Endothelial cell (in vitro differentiated cells): ENCODE measurements around the gene ZNF575. TPM values are rescaled to one million over a fixed set of nuclear protein-coding genes. Genes with fewer than 3 reads are reported as not detected.

Source experiments
- DNase-seq: peaks from one replicate; pipeline ENCODE4 v3.0.0; 2021; ENCODE audit warnings: low spot score
- H3K27ac Mint-ChIP-seq: one replicate; pipeline ENCODE4 v1.8.0; 2021; ENCODE audit warnings: mixed read lengths, inconsistent platforms; ENCODE audit not compliant: unreplicated experiment
- H3K27me3 Mint-ChIP-seq: one replicate; pipeline ENCODE4 v1.8.0; 2021; ENCODE audit warnings: mild to moderate bottlenecking, moderate library complexity, mixed read lengths, inconsistent platforms; ENCODE audit not compliant: unreplicated experiment
- H3K36me3 Mint-ChIP-seq: one replicate; pipeline ENCODE4 v1.8.0; 2021; ENCODE audit warnings: mild to moderate bottlenecking, low read depth, mixed read lengths, inconsistent platforms; ENCODE audit not compliant: unreplicated experiment
- H3K4me1 Mint-ChIP-seq: one replicate; pipeline ENCODE4 v1.8.0; 2021; ENCODE audit warnings: mild to moderate bottlenecking, mixed read lengths, inconsistent platforms; ENCODE audit not compliant: unreplicated experiment
- H3K4me3 Mint-ChIP-seq: one replicate; pipeline ENCODE4 v1.8.0; 2021; ENCODE audit warnings: mild to moderate bottlenecking, mixed read lengths, inconsistent platforms; ENCODE audit not compliant: unreplicated experiment
- H3K9me3 Mint-ChIP-seq: one replicate; pipeline ENCODE4 v1.8.0; 2021; ENCODE audit warnings: mixed read lengths, inconsistent platforms; ENCODE audit not compliant: unreplicated experiment
- total RNA-seq: library from RNA; stranded (reverse); fragmentation: NEBNext Ultra II Directional; extraction: Animal tissue kit (Norgen Biotek cat#: 25700); gene quantifications from one replicate; pipeline ENCODE4 v1.2.1, GENCODE V29; 2021; ENCODE audit not compliant: unreplicated experiment
- TF ChIP-seq, protein P1 (sequence below): fragments of 200-600 bp; sonication (generic); IDR thresholded peaks from one replicate; pipeline ENCODE4 v1.5.0; 2021; ENCODE audit warnings: antibody characterized with exemption; ENCODE audit not compliant: unreplicated experiment

The ZNF575 gene
- total RNA-seq, 1 donor from 2014 or later, result 2.3 TPM

DNA sequence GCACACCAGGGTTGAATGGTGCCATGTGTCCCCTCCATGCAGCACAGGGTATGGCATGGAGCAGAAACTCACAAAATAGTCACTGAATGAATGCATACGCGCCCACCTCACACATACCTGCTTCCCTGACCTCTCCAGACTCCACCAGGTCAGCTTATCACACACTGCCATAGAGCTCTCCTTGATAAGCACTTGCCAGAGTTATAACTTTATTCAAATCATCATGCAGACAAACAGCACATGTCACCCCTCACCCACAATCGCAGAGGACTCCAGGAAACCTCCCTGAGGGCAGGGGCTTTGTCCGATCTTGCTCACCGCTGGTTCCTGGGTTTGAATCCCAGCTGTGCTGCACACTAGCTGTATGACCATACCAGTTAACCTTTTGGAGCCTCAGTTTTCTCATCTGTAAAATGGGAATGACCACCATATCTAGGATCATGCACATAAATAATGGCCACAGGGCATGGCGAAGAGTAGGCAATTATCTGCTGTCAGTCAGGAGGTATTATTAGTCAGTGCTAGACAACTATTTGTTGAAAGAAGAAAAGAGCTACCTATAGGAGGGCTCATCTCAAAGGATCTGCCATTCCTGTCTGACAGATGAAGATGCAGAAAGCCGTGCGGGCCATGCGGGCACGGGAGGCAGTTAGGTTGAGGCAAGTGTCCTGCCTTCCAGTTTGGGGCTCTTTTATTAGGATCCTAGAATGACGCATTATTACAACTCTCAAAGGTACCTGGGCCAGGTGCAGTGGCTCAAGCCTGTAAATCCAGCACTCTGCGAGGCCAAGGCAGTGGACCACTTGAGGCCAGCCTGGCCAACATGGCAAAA is 28.4 kb downstream of the ZNF575 start:
- Mint-ChIP-seq H3K27me3 (peaks cover 9% of the 10 kb centered on the region), H3K36me3 (peaks cover 26% of the 10 kb centered on the region), H3K4me3 (peak overlapping the region; percentile 29), H3K27ac (peak overlapping the region; percentile 39), H3K9me3 (no peaks in the 10 kb centered on the region), H3K4me1 (no peaks in the 10 kb centered on the region)
- TF ChIP-seq, protein P1, sequence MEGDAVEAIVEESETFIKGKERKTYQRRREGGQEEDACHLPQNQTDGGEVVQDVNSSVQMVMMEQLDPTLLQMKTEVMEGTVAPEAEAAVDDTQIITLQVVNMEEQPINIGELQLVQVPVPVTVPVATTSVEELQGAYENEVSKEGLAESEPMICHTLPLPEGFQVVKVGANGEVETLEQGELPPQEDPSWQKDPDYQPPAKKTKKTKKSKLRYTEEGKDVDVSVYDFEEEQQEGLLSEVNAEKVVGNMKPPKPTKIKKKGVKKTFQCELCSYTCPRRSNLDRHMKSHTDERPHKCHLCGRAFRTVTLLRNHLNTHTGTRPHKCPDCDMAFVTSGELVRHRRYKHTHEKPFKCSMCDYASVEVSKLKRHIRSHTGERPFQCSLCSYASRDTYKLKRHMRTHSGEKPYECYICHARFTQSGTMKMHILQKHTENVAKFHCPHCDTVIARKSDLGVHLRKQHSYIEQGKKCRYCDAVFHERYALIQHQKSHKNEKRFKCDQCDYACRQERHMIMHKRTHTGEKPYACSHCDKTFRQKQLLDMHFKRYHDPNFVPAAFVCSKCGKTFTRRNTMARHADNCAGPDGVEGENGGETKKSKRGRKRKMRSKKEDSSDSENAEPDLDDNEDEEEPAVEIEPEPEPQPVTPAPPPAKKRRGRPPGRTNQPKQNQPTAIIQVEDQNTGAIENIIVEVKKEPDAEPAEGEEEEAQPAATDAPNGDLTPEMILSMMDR, result no peak
- DNase-seq, result no peak

DNA sequence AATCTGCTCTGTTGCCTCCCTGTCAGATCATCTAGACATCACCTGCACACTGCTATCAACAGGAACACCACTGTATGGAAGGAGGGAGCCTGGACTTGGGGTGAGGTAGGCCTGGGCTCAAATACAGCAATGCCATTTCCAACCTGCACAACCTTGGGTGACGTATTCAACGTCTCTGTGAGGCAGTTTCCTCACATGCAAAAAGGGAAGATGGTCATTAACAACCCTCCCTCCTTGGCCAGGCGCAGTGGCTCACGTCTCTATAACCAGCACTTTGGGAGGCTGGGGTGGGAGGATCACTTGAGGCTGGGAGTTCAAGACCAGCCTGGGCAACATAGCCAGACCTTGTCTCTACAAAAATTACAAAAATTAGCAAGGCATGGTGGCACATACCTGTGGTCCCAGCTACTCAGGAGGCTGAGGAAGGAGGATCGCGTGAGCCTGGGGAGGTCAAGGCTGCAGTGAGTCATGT is 29.3 kb downstream of the ZNF575 start:
- DNase-seq, result no peak
- Mint-ChIP-seq H3K9me3 (no peaks in the 10 kb centered on the region), H3K4me3 (no peak overlapping the region), H3K27me3 (peaks cover 9% of the 10 kb centered on the region), H3K27ac (peak overlapping the region; percentile 70), H3K36me3 (peaks cover 26% of the 10 kb centered on the region), H3K4me1 (no peaks in the 10 kb centered on the region)
- TF ChIP-seq, protein P1, result no peak

DNA sequence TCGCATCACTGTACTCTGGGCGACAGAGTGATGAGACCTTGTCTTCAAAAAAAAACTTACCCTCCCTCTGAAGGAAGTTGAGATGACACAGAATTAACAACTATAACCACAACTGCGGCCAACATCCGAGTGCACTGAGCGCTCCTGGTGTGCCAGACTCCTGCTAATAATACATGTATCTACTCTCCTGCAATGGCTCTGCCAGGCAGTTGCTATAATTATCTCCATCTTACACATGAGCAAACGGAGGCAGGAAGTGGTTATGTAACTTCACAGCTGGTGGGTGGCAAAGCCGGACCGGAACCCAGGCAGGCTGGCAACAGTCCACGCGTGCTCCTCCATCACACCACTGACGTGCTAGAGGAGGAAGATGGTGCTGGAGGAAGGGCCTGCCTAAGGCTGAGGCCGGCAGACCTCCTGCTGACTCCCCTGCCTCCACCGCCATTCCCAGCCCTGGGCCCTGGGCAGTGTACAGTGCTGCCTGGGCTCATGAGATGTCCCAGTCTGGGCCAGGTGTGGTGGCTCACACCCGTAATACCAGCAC is 29.8 kb downstream of the ZNF575 start:
- DNase-seq, result no peak
- H3K9me3 Mint-ChIP-seq, result no peaks in the 10 kb centered on the region
- H3K36me3 Mint-ChIP-seq, result peaks cover 26% of the 10 kb centered on the region
- peaks cover 9% of the 10 kb centered on the region for H3K27me3 Mint-ChIP-seq
- no peak overlapping the region for H3K27ac Mint-ChIP-seq
- no peaks in the 10 kb centered on the region for H3K4me1 Mint-ChIP-seq
- TF ChIP-seq, protein P1, result no peak
- H3K4me3 Mint-ChIP-seq, result no peak overlapping the region

DNA sequence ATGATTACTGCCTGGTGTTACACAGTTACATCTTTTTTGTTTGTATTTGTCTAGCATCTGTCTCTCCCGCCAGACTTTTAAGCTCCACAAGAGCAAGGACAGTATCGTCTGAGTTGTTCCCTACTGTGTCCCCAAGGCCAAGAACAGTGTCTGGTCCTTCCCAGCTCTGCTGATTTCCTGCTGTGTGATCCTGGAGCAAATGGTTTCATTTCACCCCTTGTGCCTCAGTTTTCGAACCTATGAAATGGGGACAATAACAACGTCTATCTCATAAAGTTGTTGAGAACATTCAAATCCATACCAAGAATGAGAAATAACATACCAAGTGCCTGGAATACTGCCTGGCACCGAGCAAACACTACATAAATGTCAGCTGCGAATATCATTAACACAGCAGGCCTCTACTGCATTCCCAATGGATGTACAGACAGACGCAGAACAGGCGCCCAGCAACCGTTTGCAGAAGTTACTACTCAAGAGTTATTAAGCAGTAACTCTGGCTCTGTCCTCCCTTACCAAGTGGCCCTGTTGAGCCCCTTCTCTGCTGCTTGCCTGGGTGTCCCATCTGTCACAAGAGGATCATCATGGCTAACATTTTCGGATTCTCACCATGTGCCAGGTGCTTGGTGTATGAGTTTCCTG is 30.9 kb downstream of the ZNF575 start:
- Mint-ChIP-seq H3K4me3 (peak overlapping the region; percentile 2), H3K27ac (no peak overlapping the region), H3K27me3 (peaks cover 9% of the 10 kb centered on the region), H3K36me3 (peaks cover 26% of the 10 kb centered on the region), H3K9me3 (no peaks in the 10 kb centered on the region), H3K4me1 (no peaks in the 10 kb centered on the region)
- TF ChIP-seq, protein P1, result no peak
- DNase-seq, result no peak
